IMR-90 (cell line): ENCODE measurements around the gene ATOSA. TPM values are rescaled to one million over a fixed set of nuclear protein-coding genes. Genes with fewer than 3 reads are reported as not detected.

Experiments used
- ATAC-seq: fragments of 200-7000 bp; cut with Tn5 transposase; 2 replicates; pipeline ENCODE4 v1.9.1; 2020; ENCODE audit warnings: low read depth, mild to moderate bottlenecking, moderate library complexity
- BruUV-seq: library from RNA; stranded (reverse); fragments of 400-500 nt; replicated peaks from 2 replicates; lab custom pipeline; 2021; lab: Mats Ljungman, UMichigan
- CTCF ChIA-PET: fragments of 300-600 bp; formaldehyde crosslinking; extraction: SDS; loops from one replicate; lab custom pipeline; 2021; ENCODE audit warnings: antibody characterized with exemption; lab: Yijun Ruan, JAX
- POLR2A ChIA-PET: fragments of 300-600 bp; sonication (Branson Sonifier 250); formaldehyde crosslinking; loops from one replicate; lab custom pipeline; 2022; ENCODE audit warnings: antibody characterized with exemption; ENCODE audit not compliant: unreplicated experiment; lab: Charles Lee
- DNase-seq: peaks from one replicate; pipeline ENCODE4 v3.0.0; 2013
- H2AFZ ChIP-seq: replicated peaks from 2 replicates; pipeline ENCODE3; 2013; ENCODE audit warnings: low read length, mild to moderate bottlenecking; ENCODE audit not compliant: poor library complexity
- H2AK5ac ChIP-seq: 2 replicates; pipeline ENCODE4 v1.6.1; 2013; ENCODE audit warnings: low read depth, low read length, inconsistent platforms
- H2AK9ac ChIP-seq: replicated peaks from 2 replicates; pipeline ENCODE3; 2013; ENCODE audit warnings: mild to moderate bottlenecking, low read depth, low read length, moderate library complexity; ENCODE audit not compliant: poor library complexity
- H2BK120ac ChIP-seq: 2 replicates; pipeline ENCODE4 v1.6.1; 2013; ENCODE audit warnings: low read depth, low read length, inconsistent platforms
- H2BK15ac ChIP-seq: 3 replicates; pipeline ENCODE4 v1.6.1; 2013; ENCODE audit warnings: low read depth, low read length, inconsistent platforms
- H2BK20ac ChIP-seq: 2 replicates; pipeline ENCODE4 v1.6.1; 2013; ENCODE audit warnings: low read depth, mild to moderate bottlenecking, inconsistent platforms, low read length, moderate library complexity
- H2BK5ac ChIP-seq: 2 replicates; pipeline ENCODE4 v1.6.1; 2013; ENCODE audit warnings: mild to moderate bottlenecking, low read depth, low read length, inconsistent platforms; ENCODE audit not compliant: poor library complexity, severe bottlenecking
- H3K14ac ChIP-seq: replicated peaks from 2 replicates; pipeline ENCODE4 v1.6.1; 2013; ENCODE audit warnings: low read depth, low read length, inconsistent platforms
- H3K18ac ChIP-seq: 2 replicates; pipeline ENCODE4 v1.6.1; 2013; ENCODE audit warnings: low read depth, low read length, control low read depth
- H3K23ac ChIP-seq: 2 replicates; pipeline ENCODE4 v1.6.1; 2013; ENCODE audit warnings: low read depth, low read length, inconsistent platforms
- H3K27ac ChIP-seq: 2 replicates; pipeline ENCODE4 v1.5.1; 2013; ENCODE audit warnings: mild to moderate bottlenecking, control low read depth, low read length; ENCODE audit not compliant: insufficient read depth
- H3K27me3 ChIP-seq: 2 replicates; pipeline ENCODE4 v1.6.1; 2013; ENCODE audit warnings: low read length; ENCODE audit not compliant: control insufficient read depth, insufficient read depth
- H3K36me3 ChIP-seq: 2 replicates; pipeline ENCODE4 v1.6.1; 2013; ENCODE audit warnings: low read length, mixed read lengths; ENCODE audit not compliant: control insufficient read depth, insufficient read depth
- H3K4ac ChIP-seq: 2 replicates; pipeline ENCODE4 v1.6.1; 2013; ENCODE audit warnings: low read depth, low read length, inconsistent platforms
- H3K4me1 ChIP-seq: 2 replicates; pipeline ENCODE4 v1.6.1; 2013; ENCODE audit warnings: low read length, mixed read lengths; ENCODE audit not compliant: control insufficient read depth, insufficient read depth
- H3K4me2 ChIP-seq: 2 replicates; pipeline ENCODE4 v1.6.1; 2013; ENCODE audit warnings: low read depth, mild to moderate bottlenecking, control low read depth, low read length, moderate library complexity
- H3K4me3 ChIP-seq: 2 replicates; pipeline ENCODE4 v1.5.1; 2013; ENCODE audit warnings: low read depth, mild to moderate bottlenecking, control low read depth, low read length, moderate library complexity; ENCODE audit not compliant: insufficient read depth
- H3K56ac ChIP-seq: 2 replicates; pipeline ENCODE4 v1.6.1; 2013; ENCODE audit warnings: low read length, inconsistent platforms; ENCODE audit not compliant: insufficient read depth; ENCODE audit errors: extremely low read depth
- H3K79me1 ChIP-seq, 2 experiments: 2 replicates each; pipeline ENCODE4 v1.6.1; 2013; ENCODE audit warnings: low read length in 2 of 2, inconsistent platforms in 1 of 2, low read depth in 1 of 2
- H3K9ac ChIP-seq: 2 replicates; pipeline ENCODE4 v1.6.1; 2013; ENCODE audit warnings: low read depth, low read length, control low read depth
- H3K9me1 ChIP-seq: 2 replicates; pipeline ENCODE4 v1.6.1; 2013; ENCODE audit warnings: low read length, inconsistent platforms; ENCODE audit not compliant: insufficient read depth
- H3K9me3 ChIP-seq: 2 replicates; pipeline ENCODE4 v1.6.1; 2013; ENCODE audit warnings: low read length; ENCODE audit not compliant: control insufficient read depth, insufficient read depth
- H4K20me1 ChIP-seq: 2 replicates; pipeline ENCODE4 v1.6.1; 2013; ENCODE audit warnings: low read length, inconsistent platforms; ENCODE audit not compliant: insufficient read depth
- H4K5ac ChIP-seq: 2 replicates; pipeline ENCODE4 v1.6.1; 2013; ENCODE audit warnings: mild to moderate bottlenecking, low read depth, low read length, control low read depth
- H4K8ac ChIP-seq, 2 experiments: 2 replicates each; pipeline ENCODE4 v1.6.1; 2013; ENCODE audit warnings: low read depth in 2 of 2, low read length in 2 of 2, control low read depth in 1 of 2, inconsistent platforms in 1 of 2
- H4K91ac ChIP-seq: 2 replicates; pipeline ENCODE4 v1.6.1; 2013; ENCODE audit warnings: low read depth, low read length, inconsistent platforms; ENCODE audit not compliant: insufficient read depth
- BHLHE40 ChIP-seq: fragments of 150-350 bp; IDR thresholded peaks from 2 replicates; pipeline ENCODE4 v1.6.1; 2016; ENCODE audit warnings: mild to moderate bottlenecking, low read depth, low read length
- MAZ ChIP-seq: IDR thresholded peaks from 2 replicates; pipeline ENCODE4 v1.6.1; 2012; ENCODE audit warnings: low read depth, mild to moderate bottlenecking, low read length, improper control_type of control experiment, moderate library complexity, borderline replicate concordance
- MXI1 ChIP-seq: IDR thresholded peaks from 2 replicates; pipeline ENCODE4 v1.6.1; 2012; ENCODE audit warnings: low read depth, mild to moderate bottlenecking, low read length, moderate library complexity, borderline replicate concordance
- WGBS, 2 experiments: methylation state at CpG; one replicate each; pipeline versions ENCODE4 v1.1.5 to v1.1.7; 2013; ENCODE audit warnings: missing lambda C conversion rate in 2 of 2; ENCODE audit not compliant: insufficient read length in 1 of 2; ENCODE audit errors: extremely low coverage in 2 of 2; 5-methylcytosine and 5-hydroxymethylcytosine counted together
- dilution Hi-C: fragments of 300-500 bp; cut with HindIII; formaldehyde crosslinking; loops from one replicate; pipeline ENCODE4 v1.14.3; 2018; ENCODE audit warnings: low sequenced_read_pairs; ENCODE audit not compliant: unreplicated experiment
- in situ Hi-C: fragments of 300-500 bp; cut with MboI; formaldehyde crosslinking; loops from 3 replicates; pipeline ENCODE4 v1.14.3; 2019; ENCODE audit warnings: low sequenced_read_pairs, inconsistent platforms, mixed read lengths
- intact Hi-C: fragments of 100-400 bp; cut with micrococcal nuclease; formaldehyde crosslinking; loops from 2 replicates; pipeline ENCODE4 v1.10.0; 2022
- polyA plus RNA-seq, 3 experiments: library from polyadenylated mRNA; depleted of rRNA; stranded (reverse); fragments of >200 nt; gene quantifications; 2 replicates each; pipeline ENCODE4 v1.2.3, GENCODE V29; 2012; ENCODE audit warnings: low replicate concordance in 1 of 3
- total RNA-seq: library from RNA; depleted of rRNA; stranded (reverse); fragments of >200 nt; gene quantifications from 2 replicates; pipeline ENCODE4 v1.2.3, GENCODE V29; 2012
- TF ChIP-seq, protein P1 (sequence below): fragments of 150-350 bp; IDR thresholded peaks from 2 replicates; pipeline ENCODE4 v1.6.1; 2016; ENCODE audit warnings: low read depth, mild to moderate bottlenecking, low read length, moderate library complexity, borderline replicate concordance

ATOSA gene
- total and polyA plus RNA-seq, 2 of the 4 experiments (the other 2 are of a cell fraction) = 13.2 to 17.2 TPM

GRCh38 chr15:52710708-52711389 is 31.7 kb upstream of the ATOSA start:
- ATAC-seq (no peak), DNase-seq (no peak)
- Histone ChIP-seq H3K27ac (no peak overlapping the region), H3K4ac (no peak overlapping the region), H4K91ac (no peak overlapping the region), H4K5ac (no peak overlapping the region), H2AK9ac (no peak overlapping the region), H2BK120ac (no peak overlapping the region), H3K36me3 (no peaks in the 10 kb centered on the region), H3K27me3 (peaks cover 20% of the 10 kb centered on the region), H3K14ac (no peak overlapping the region), H4K20me1 (no peaks in the 10 kb centered on the region), H3K9me1 (no peaks in the 10 kb centered on the region), H3K56ac (no peak overlapping the region), H3K9ac (no peak overlapping the region), H2BK5ac (no peak overlapping the region), H4K8ac (no peak overlapping the region), H3K23ac (no peak overlapping the region), H3K4me3 (no peak overlapping the region), H3K18ac (no peak overlapping the region), H3K9me3 (no peaks in the 10 kb centered on the region), H2BK20ac (no peak overlapping the region), H2BK15ac (no peak overlapping the region), H3K4me2 (no peak overlapping the region), H2AK5ac (no peak overlapping the region), H3K79me1 (no peaks in the 10 kb centered on the region), H2AFZ (no peak overlapping the region), H3K4me1 (peaks cover 4% of the 10 kb centered on the region; the same call in 1 of the 2 replicates)
- ChIA-PET POLR2A (no interaction called here), CTCF (no interaction called here)
- intact Hi-C loops = no loop called here
- dilution Hi-C loops = no loop called here
- WGBS, 2 experiments = no CpG with 5 or more reads among the region's 2 CpGs
- no TSS peak for BruUV-seq
- TF ChIP-seq MAZ (no peak), BHLHE40 (no peak), MXI1 (no peak)
- TF ChIP-seq, protein P1, sequence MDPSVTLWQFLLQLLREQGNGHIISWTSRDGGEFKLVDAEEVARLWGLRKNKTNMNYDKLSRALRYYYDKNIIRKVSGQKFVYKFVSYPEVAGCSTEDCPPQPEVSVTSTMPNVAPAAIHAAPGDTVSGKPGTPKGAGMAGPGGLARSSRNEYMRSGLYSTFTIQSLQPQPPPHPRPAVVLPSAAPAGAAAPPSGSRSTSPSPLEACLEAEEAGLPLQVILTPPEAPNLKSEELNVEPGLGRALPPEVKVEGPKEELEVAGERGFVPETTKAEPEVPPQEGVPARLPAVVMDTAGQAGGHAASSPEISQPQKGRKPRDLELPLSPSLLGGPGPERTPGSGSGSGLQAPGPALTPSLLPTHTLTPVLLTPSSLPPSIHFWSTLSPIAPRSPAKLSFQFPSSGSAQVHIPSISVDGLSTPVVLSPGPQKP = no peak
- in situ Hi-C loops = no loop called here
